Measurements from ENCODE around the gene NEIL1.

NEIL1 gene

DNA sequence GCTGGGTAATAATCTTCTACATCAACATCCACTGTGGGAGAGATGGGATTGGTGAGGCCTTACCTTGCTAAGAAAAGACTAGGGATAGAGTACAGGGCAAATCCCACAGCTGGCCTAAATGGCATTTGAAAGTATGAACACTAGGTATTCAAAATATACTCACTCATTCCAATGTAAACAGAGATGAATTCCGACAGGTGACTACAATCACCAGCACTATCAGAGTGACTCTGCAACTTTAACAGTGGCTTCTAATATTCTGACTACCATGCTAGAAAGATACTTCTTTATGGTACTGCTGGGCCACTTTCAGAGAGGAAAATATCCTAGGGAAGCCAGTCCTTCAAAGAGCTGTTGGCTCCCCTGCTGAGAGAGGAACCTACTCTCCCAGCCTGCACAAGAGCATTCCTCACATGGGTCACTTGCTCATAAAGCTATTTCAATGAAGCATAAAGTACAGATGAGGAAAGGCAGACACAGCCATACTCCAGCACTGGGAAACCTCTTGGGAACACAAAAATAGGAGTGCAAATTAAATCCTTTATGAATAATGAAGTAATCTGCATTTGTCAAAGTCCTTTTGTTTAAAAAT lies 43.0 kb downstream of the NEIL1 start:
- no peak for DNase-seq

- no peak for DNase-seq
Observed at GRCh38 chr15:75397494-75397893, 50.7 kb downstream of the NEIL1 start.

- DNase-seq = no peak
Observed at GRCh38 chr15:75403892-75404291, 57.1 kb downstream of the NEIL1 start.
